B cell (primary cell): Measurements from ENCODE around the gene RAE1. TPM values are rescaled to one million over a fixed set of nuclear protein-coding genes. Genes with fewer than 3 reads are reported as not detected.
"Not testable (repeated sequence)": the region's sequence is repeated elsewhere in the genome, so short reads cannot be mapped to it uniquely, and the experiment has no call there.

Experiments used
- ATAC-seq: fragments of 200-7000 bp; cut with Tn5 transposase; one replicate; pipeline ENCODE4 v1.10.0; 2021; ENCODE audit warnings: low read depth, mild to moderate bottlenecking, moderate number of reproducible peaks, moderate library complexity
- CTCF ChIA-PET: fragments of 350-600 bp; sonication (Branson Sonifier 250); formaldehyde crosslinking; loops from one replicate; lab custom pipeline; 2021; ENCODE audit warnings: antibody characterized with exemption, inconsistent platforms; lab: Charles Lee
- POLR2A ChIA-PET: fragments of 350-600 bp; sonication (Branson Sonifier 250); formaldehyde crosslinking; loops from one replicate; lab custom pipeline; 2021; ENCODE audit warnings: antibody characterized with exemption; lab: Charles Lee
- DNase-seq: peaks from one replicate; pipeline ENCODE4 v3.0.0; 2013
- H2AFZ ChIP-seq: 2 replicates; pipeline ENCODE4 v1.6.1; 2012; ENCODE audit warnings: mild to moderate bottlenecking, low read depth, low read length; ENCODE audit not compliant: insufficient read depth, poor library complexity, severe bottlenecking
- H3K27ac ChIP-seq, 2 donors: 1 replicate in 1 of 2; 2 replicates in 1 of 2; pipeline ENCODE4 v1.5.1; 2012 to 2013; ENCODE audit warnings: low read length in 2 of 2, mild to moderate bottlenecking in 2 of 2, moderate library complexity in 1 of 2
- H3K27me3 ChIP-seq, 4 experiments: fragments of 200-600 bp in 1 of 4; sonication (generic) in 1 of 4; replicated peaks in 1 of 4; 1 replicate in 2 of 4; 2 replicates in 2 of 4; pipeline versions ENCODE4 v1.6.1 to v1.7.0; 2013 to 2016; ENCODE audit warnings: low read length in 3 of 4, mild to moderate bottlenecking in 2 of 4, mixed read lengths in 1 of 4, moderate library complexity in 1 of 4; ENCODE audit not compliant: insufficient read depth in 4 of 4, control insufficient read depth in 3 of 4; ENCODE audit errors: control extremely low read depth in 1 of 4
- H3K36me3 ChIP-seq, 2 experiments: replicated peaks in 1 of 2; 1 replicate in 1 of 2; 2 replicates in 1 of 2; pipeline versions ENCODE4 v1.6.1 to v1.7.1; 2013; ENCODE audit warnings: low read length in 1 of 2; ENCODE audit not compliant: insufficient read depth in 2 of 2, control insufficient read depth in 1 of 2; ENCODE audit errors: control extremely low read depth in 1 of 2, extremely low read depth in 1 of 2
- H3K4me1 ChIP-seq, 2 donors: fragments of 200-600 bp in 1 of 2; sonication (generic) in 1 of 2; 1 replicate in 1 of 2; 2 replicates in 1 of 2; pipeline versions ENCODE4 v1.5.1 to v1.6.1; 2013 to 2017; ENCODE audit warnings: low read length in 2 of 2; ENCODE audit not compliant: control insufficient read depth in 2 of 2, insufficient read depth in 2 of 2
- H3K4me2 ChIP-seq: replicated peaks from 2 replicates; pipeline ENCODE3; 2012; ENCODE audit warnings: mild to moderate bottlenecking, low read depth, low read length; ENCODE audit not compliant: poor library complexity, severe bottlenecking
- H3K4me3 ChIP-seq, 5 experiments: fragments of 200-600 bp in 1 of 5; sonication (generic) in 1 of 5; 1 replicate in 3 of 5; 2 replicates in 2 of 5; pipeline versions ENCODE4 v1.5.1 to v1.7.0; 2011 to 2016; ENCODE audit warnings: low read length in 4 of 5, mild to moderate bottlenecking in 4 of 5, low read depth in 2 of 5, control low read depth in 1 of 5, moderate library complexity in 1 of 5; ENCODE audit not compliant: insufficient read depth in 1 of 5; ENCODE audit errors: control extremely low read depth in 1 of 5, extremely low read depth in 1 of 5
- H3K79me2 ChIP-seq: fragments of 200-600 bp; sonication (generic); one replicate; pipeline ENCODE4 v1.6.0; 2016; ENCODE audit warnings: low read length; ENCODE audit not compliant: control insufficient read depth, insufficient read depth
- H3K9ac ChIP-seq: fragments of 200-600 bp; sonication (generic); 2 replicates; pipeline ENCODE4 v1.6.1; 2017; ENCODE audit warnings: mild to moderate bottlenecking, low read length, moderate library complexity
- H3K9me3 ChIP-seq, 3 donors: one replicate each; pipeline versions ENCODE4 v1.6.1 to v1.7.1; 2013; ENCODE audit warnings: low read length in 2 of 3; ENCODE audit not compliant: control insufficient read depth in 2 of 3, insufficient read depth in 1 of 3; ENCODE audit errors: control extremely low read depth in 1 of 3
- H4K20me1 ChIP-seq: 2 replicates; pipeline ENCODE4 v1.6.0; 2012; ENCODE audit warnings: mild to moderate bottlenecking, low read length; ENCODE audit not compliant: insufficient read depth, control insufficient read depth, poor library complexity, severe bottlenecking
- H3K27ac Mint-ChIP-seq: one replicate; pipeline ENCODE4 v1.8.0; 2021; ENCODE audit warnings: mixed read lengths
- H3K27me3 Mint-ChIP-seq: one replicate; pipeline ENCODE4 v1.8.0; 2021; ENCODE audit warnings: mixed read lengths
- H3K4me1 Mint-ChIP-seq: one replicate; pipeline ENCODE4 v1.8.0; 2021; ENCODE audit warnings: mixed read lengths
- H3K4me3 Mint-ChIP-seq: one replicate; pipeline ENCODE4 v1.8.0; 2021; ENCODE audit warnings: mixed read lengths
- H3K9me3 Mint-ChIP-seq: one replicate; pipeline ENCODE4 v1.8.0; 2022; ENCODE audit warnings: mixed read lengths; ENCODE audit not compliant: insufficient read depth
- EZH2 ChIP-seq: IDR thresholded peaks from 2 replicates; pipeline ENCODE4 v1.6.1; 2012; ENCODE audit warnings: borderline replicate concordance, low read depth, mild to moderate bottlenecking, moderate library complexity, low read length; ENCODE audit not compliant: insufficient read depth, poor library complexity, severe bottlenecking
- WGBS: methylation state at CpG from one replicate; pipeline ENCODE4 v1.1.5; 2013; ENCODE audit warnings: missing lambda C conversion rate; ENCODE audit not compliant: insufficient coverage; 5-methylcytosine and 5-hydroxymethylcytosine counted together
- intact Hi-C: fragments of 100-400 bp; cut with micrococcal nuclease; formaldehyde crosslinking; loops from one replicate; pipeline ENCODE4 v1.10.0; 2022
- polyA plus RNA-seq: library from polyadenylated mRNA; depleted of rRNA; stranded (reverse); fragments of >200 nt; gene quantifications from 2 replicates; pipeline ENCODE4 v1.2.3, GENCODE V29; 2012
- total RNA-seq, 2 donors: library from RNA; stranded (reverse); fragments of 120-200 nt in 1 of 2; gene quantifications; 1 replicate in 1 of 2; 2 replicates in 1 of 2; pipeline versions ENCODE4 v1.2.3 to v1.2.4, GENCODE V29; 2013 to 2022
- TF ChIP-seq, protein P1 (sequence below): fragments of 200-600 bp; IDR thresholded peaks from one replicate; pipeline ENCODE4 v1.8.0; 2022; ENCODE audit warnings: antibody characterized with exemption, mild to moderate bottlenecking

RAE1 gene
- total and polyA plus RNA-seq, 2 donors (not counting 1 experiment from before 2014, with no cell fraction given): 32.6 to 33.3 TPM

DNA sequence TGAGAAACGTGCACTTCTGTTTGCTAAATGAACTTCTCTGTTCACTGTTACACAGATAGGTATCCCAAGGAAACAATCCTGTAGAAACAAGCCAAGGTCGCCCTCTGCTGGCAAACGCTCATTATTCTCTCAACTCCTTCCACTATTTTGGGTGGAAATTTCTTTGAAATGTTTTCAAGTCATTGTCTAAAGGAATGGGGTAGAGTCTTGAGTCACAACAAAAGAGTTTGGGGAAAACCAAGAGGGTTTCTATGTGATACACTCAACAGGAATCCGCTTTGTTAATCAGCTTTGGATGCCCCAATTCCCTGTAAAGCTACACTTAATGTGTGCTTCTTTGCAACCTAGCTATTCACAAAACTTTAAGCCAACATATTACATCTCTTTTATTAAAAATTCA is 4.6 kb upstream of the RAE1 start:
- DNase-seq: peak; percentile 64
- Histone ChIP-seq H3K27ac (no peak overlapping the region), H3K9me3 (no peaks in the 10 kb centered on the region), H2AFZ (no peak overlapping the region), H3K4me1 (peaks cover 0 to 5% of the 10 kb centered on the region in 2 donors), H4K20me1 (peaks cover under 1% of the 10 kb centered on the region), H3K4me2 (no peak overlapping the region), H3K36me3 (no peaks in the 10 kb centered on the region), H3K79me2 (peaks cover 5% of the 10 kb centered on the region), H3K4me3 (no peak overlapping the region), H3K9ac (no peak overlapping the region), H3K27me3 (peaks cover 0 to 6% (median 0%) of the 10 kb centered on the region in 4 experiments)
- TF ChIP-seq EZH2: no peak
- TF ChIP-seq, protein P1, sequence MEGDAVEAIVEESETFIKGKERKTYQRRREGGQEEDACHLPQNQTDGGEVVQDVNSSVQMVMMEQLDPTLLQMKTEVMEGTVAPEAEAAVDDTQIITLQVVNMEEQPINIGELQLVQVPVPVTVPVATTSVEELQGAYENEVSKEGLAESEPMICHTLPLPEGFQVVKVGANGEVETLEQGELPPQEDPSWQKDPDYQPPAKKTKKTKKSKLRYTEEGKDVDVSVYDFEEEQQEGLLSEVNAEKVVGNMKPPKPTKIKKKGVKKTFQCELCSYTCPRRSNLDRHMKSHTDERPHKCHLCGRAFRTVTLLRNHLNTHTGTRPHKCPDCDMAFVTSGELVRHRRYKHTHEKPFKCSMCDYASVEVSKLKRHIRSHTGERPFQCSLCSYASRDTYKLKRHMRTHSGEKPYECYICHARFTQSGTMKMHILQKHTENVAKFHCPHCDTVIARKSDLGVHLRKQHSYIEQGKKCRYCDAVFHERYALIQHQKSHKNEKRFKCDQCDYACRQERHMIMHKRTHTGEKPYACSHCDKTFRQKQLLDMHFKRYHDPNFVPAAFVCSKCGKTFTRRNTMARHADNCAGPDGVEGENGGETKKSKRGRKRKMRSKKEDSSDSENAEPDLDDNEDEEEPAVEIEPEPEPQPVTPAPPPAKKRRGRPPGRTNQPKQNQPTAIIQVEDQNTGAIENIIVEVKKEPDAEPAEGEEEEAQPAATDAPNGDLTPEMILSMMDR: peak; percentile 83
- Mint-ChIP-seq H3K27ac (no peak overlapping the region), H3K4me1 (peaks cover 3% of the 10 kb centered on the region), H3K9me3 (no peaks in the 10 kb centered on the region), H3K27me3 (peaks cover 21% of the 10 kb centered on the region), H3K4me3 (no peak overlapping the region)
- intact Hi-C loops: loop anchor here (1.0 kb wide), 1 partner anchor 248 kb away; no protein-coding TSS in a partner anchor
- POLR2A ChIA-PET: no interaction called here
- WGBS: no CpG with 5 or more reads among the region's 4 CpGs
- CTCF ChIA-PET: interaction anchor here (0.7 to 2.6 kb wide), 19 partner anchors 8 to 1043 kb away, joined by 3 to 17 read pairs (median 4); partner anchors contain the start of gene VAPB
- ATAC-seq: peak; percentile 37

DNA sequence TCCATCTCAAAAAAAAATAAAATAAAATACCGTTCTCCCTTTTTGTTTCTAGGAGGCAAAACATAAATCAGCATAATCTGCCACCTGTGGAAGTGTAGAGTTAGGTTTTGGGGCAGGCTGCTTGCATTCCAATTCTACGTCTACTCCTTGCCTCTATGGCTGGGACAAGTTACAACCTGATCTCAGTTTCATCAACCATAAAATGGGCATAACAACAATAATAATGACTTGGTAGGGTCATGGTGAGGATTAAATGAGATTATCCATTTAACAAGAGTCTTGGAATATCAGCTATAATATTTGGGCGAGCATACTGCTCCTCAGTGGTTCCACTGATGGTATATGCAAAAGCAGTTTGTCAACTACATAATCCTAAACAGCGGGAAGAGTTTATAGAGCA is 3.7 kb upstream of the RAE1 start:
- H4K20me1 ChIP-seq: peaks cover 9% of the 10 kb centered on the region
- H3K9me3 Mint-ChIP-seq: no peaks in the 10 kb centered on the region
- no peak overlapping the region for H3K27ac Mint-ChIP-seq
- H3K9me3 ChIP-seq: no peaks in the 10 kb centered on the region
- H3K79me2 ChIP-seq: peaks cover 14% of the 10 kb centered on the region
- no peak for TF ChIP-seq EZH2
- TF ChIP-seq, protein P1: no peak
- H3K27ac ChIP-seq: no peak overlapping the region
- H3K4me1 Mint-ChIP-seq: peaks cover 12% of the 10 kb centered on the region
- peaks cover 0 to 6% (median 0%) of the 10 kb centered on the region in 4 experiments for H3K27me3 ChIP-seq
- DNase-seq (no peak), ATAC-seq (no peak)
- H3K4me3 Mint-ChIP-seq: no peak overlapping the region
- H2AFZ ChIP-seq: no peak overlapping the region
- no peak overlapping the region for H3K4me3 ChIP-seq
- H3K4me2 ChIP-seq: no peak overlapping the region
- peaks cover 12% of the 10 kb centered on the region for H3K27me3 Mint-ChIP-seq
- H3K9ac ChIP-seq: no peak overlapping the region
- H3K36me3 ChIP-seq: no peaks in the 10 kb centered on the region
- POLR2A ChIA-PET: no interaction called here
- no CpG with 5 or more reads among the region's 4 CpGs for WGBS
- intact Hi-C loops: no loop called here
- CTCF ChIA-PET: interaction anchor here (0.6 to 2.6 kb wide), 9 partner anchors 9 to 797 kb away, joined by 3 to 17 read pairs (median 4); no protein-coding TSS in a partner anchor
- H3K4me1 ChIP-seq: peaks cover 8 to 14% of the 10 kb centered on the region in 2 donors

DNA sequence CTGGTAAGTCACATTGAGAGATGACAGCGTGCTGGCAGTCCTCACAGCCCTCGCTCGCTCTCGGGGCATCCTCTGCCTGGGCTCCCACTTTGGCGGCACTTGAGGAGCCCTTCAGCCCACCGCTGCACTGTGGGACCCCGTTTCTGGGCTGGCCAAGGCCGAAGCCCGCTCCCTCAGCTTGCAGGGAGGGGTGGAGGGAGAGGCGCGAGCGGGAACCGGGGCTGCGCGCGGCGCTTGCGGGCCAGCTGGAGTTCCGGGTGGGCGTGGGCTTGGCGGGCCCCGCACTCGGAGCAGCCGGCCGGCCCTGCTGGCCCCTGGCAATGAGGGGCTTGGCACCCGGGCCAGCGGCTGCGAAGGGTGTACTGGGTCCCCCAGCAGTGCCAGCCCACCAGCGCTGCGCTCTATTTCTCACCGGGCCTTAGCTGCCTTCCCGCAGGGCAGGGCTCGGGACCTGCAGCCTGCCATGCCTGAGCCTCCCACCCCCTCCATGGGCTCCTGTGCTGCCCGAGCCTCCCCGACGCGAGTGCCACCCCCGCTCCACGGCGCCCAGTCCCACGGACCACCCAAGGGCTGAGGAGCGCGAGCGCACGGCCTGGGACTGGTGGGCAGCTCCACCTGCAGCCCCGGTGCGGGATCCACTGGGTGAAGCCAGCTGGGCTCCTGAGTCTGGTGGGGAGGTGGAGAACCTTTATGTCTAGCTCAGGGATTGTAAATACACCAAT is 2.7 kb upstream of the RAE1 start:
- not testable (repeated sequence) for H3K27me3 Mint-ChIP-seq
- 81% methylated on average over 30 of the region's 47 CpGs for WGBS

More for the DNA sequence above, 2.7 kb upstream of the RAE1 start:
- H3K9me3 Mint-ChIP-seq, DNase-seq, H3K4me3 ChIP-seq, H3K27ac ChIP-seq, H3K9ac ChIP-seq, H3K27ac Mint-ChIP-seq, ATAC-seq, H3K9me3 ChIP-seq, H3K4me3 Mint-ChIP-seq, intact Hi-C loops, H3K36me3 ChIP-seq, H3K4me2 ChIP-seq, H3K27me3 ChIP-seq, H2AFZ ChIP-seq: not testable (repeated sequence)
- Histone ChIP-seq H3K4me1 (peaks cover 9 to 18% of the 10 kb centered on the region in 2 donors), H4K20me1 (peaks cover 19% of the 10 kb centered on the region), H3K79me2 (peaks cover 23% of the 10 kb centered on the region)
- CTCF ChIA-PET: interaction anchor here (1.0 to 2.1 kb wide), 4 partner anchors 11 to 154 kb away, joined by 3 to 6 read pairs (median 3); no protein-coding TSS in a partner anchor
- peaks cover 19% of the 10 kb centered on the region for H3K4me1 Mint-ChIP-seq
- POLR2A ChIA-PET: interaction anchor here (1.6 kb wide), 1 partner anchor 41 kb away, joined by 3 read pairs; no protein-coding TSS in a partner anchor
